ENCODE measurements around the gene GARIN5A.
A peak's percentile ranks its signal among the peaks of the same experiment; 100 is the strongest.

GARIN5A gene

DNA sequence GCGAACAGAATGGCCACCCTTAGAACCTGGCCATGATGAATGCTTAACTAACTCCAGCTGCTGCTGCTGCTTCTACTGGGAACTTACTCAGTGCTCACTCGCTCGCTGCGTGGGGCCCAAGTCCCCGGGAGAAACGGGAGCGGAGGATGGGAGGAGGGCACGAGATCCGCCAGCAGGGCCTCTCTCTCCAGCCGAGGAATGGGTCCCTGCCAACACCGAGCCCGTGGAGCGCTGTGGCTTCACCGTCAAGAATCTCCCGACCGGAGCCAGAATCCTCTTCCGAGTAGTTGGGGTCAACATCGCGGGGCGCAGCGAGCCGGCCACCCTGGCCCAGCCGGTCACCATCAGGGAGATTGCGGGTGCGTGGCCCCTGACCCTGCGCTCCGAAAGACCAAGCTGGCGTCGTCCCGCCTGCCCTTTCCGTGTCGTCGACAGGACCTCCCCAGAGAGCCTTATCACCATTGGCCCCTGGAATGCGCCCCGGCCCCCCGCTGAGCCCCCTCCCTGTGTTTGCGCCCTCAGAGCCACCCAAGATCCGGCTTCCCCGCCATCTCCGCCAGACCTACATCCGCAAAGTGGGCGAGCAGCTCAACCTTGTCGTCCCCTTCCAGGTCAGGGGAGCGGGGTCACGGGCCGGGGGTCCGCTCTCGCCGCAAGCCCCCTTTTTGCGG, 18.1 kb downstream of the GARIN5A start:
- H3K9ac ChIP-seq = no peak overlapping the region
- H3K27me3 ChIP-seq = no peaks in the 10 kb centered on the region
- no peak overlapping the region for H3K27ac ChIP-seq
- no peak for TF ChIP-seq Cebpa-rat (IDR thresholded peaks at IDR 0.05)
- H4K20me1 ChIP-seq = no peaks in the 10 kb centered on the region
- H3K4me3 ChIP-seq = no peak overlapping the region
- H3K36me3 ChIP-seq = no peaks in the 10 kb centered on the region
- peaks cover 14 to 25% (median 23%) of the 10 kb centered on the region in 10 experiments for H3K4me1 ChIP-seq
- no peaks in the 10 kb centered on the region; a peak in 1 of 22 replicates for H3K9me3 ChIP-seq (replicated peaks in 1 of 11)
- no peak overlapping the region for H3K4me2 ChIP-seq

- no peak overlapping the region for H3K27ac ChIP-seq
- no peak for TF ChIP-seq Cebpa-rat (IDR thresholded peaks at IDR 0.05)
Measured at GRCh38 chr19:50457300-50457699, 19.3 kb downstream of the GARIN5A start.

GRCh38 chr19:50455992-50456391, 20.7 kb downstream of the GARIN5A start:
- H3K27me3 ChIP-seq = no peaks in the 10 kb centered on the region
- no peak overlapping the region for H3K4me3 ChIP-seq

More at GRCh38 chr19:50457300-50457699, 19.3 kb downstream of the GARIN5A start:
- H3K4me3 ChIP-seq = no peak overlapping the region
- peaks cover 14 to 25% (median 23%) of the 10 kb centered on the region in 10 experiments for H3K4me1 ChIP-seq
- H3K36me3 ChIP-seq = no peaks in the 10 kb centered on the region
- H4K20me1 ChIP-seq = no peaks in the 10 kb centered on the region; a peak in 1 of 22 replicates
- no peak overlapping the region for H3K4me2 ChIP-seq
- H3K9me3 ChIP-seq (replicated peaks in 1 of 11) = no peaks in the 10 kb centered on the region; a peak in 1 of 22 replicates
- no peaks in the 10 kb centered on the region for H3K27me3 ChIP-seq
- H3K9ac ChIP-seq = no peak overlapping the region

GRCh38 chr19:50453243-50453642, 23.4 kb downstream of the GARIN5A start:
- Histone ChIP-seq H3K27me3 (no peaks in the 10 kb centered on the region), H3K36me3 (no peaks in the 10 kb centered on the region), H3K9ac (no peak overlapping the region), H3K27ac (no peak overlapping the region), H3K9me3 (replicated peaks in 1 of 11) (peaks cover 0 to 2% (median 0%) of the 10 kb centered on the region in 11 experiments; a peak in 5 of 22 replicates), H4K20me1 (no peaks in the 10 kb centered on the region; a peak in 1 of 22 replicates), H3K4me3 (no peak overlapping the region), H3K4me1 (peaks cover 0 to 8% (median 6%) of the 10 kb centered on the region in 10 experiments; a peak in 8 of 20 replicates), H3K4me2 (no peak overlapping the region)
- no peak for TF ChIP-seq Cebpa-rat (IDR thresholded peaks at IDR 0.05)

More at GRCh38 chr19:50455992-50456391, 20.7 kb downstream of the GARIN5A start:
- H3K4me1 ChIP-seq = peaks cover 13 to 17% (median 16%) of the 10 kb centered on the region in 10 experiments
- H3K4me2 ChIP-seq = no peak overlapping the region
- H3K27ac ChIP-seq = no peak overlapping the region
- H3K36me3 ChIP-seq = no peaks in the 10 kb centered on the region
- H3K9me3 ChIP-seq (replicated peaks in 1 of 11) = no peaks in the 10 kb centered on the region; a peak in 1 of 22 replicates
- H3K9ac ChIP-seq = no peak overlapping the region
- no peaks in the 10 kb centered on the region; a peak in 1 of 22 replicates for H4K20me1 ChIP-seq
- no peak for TF ChIP-seq Cebpa-rat (IDR thresholded peaks at IDR 0.05)

- H3K27ac ChIP-seq = no peak overlapping the region
- H4K20me1 ChIP-seq = no peaks in the 10 kb centered on the region; a peak in 1 of 22 replicates
- H3K9me3 ChIP-seq (replicated peaks in 1 of 11) = peaks cover 0 to 12% (median 0%) of the 10 kb centered on the region in 11 experiments; a peak in 6 of 22 replicates
- peak overlapping the region in 4 of 11 experiments; percentile 13 to 27 (median 18); a peak in 1 of 22 replicates for H3K4me2 ChIP-seq
- H3K4me1 ChIP-seq = peaks cover 0 to 8% (median 6%) of the 10 kb centered on the region in 10 experiments; a peak in 8 of 20 replicates
- H3K36me3 ChIP-seq = no peaks in the 10 kb centered on the region
- H3K9ac ChIP-seq = no peak overlapping the region
- H3K27me3 ChIP-seq = no peaks in the 10 kb centered on the region
- TF ChIP-seq Cebpa-rat (IDR thresholded peaks at IDR 0.05) = no peak
- H3K4me3 ChIP-seq = no peak overlapping the region
Measured at GRCh38 chr19:50451223-50451534, 25.5 kb downstream of the GARIN5A start.

- H3K4me2 ChIP-seq = peak overlapping the region in 4 of 11 experiments; percentile 13 to 27 (median 18); a peak in 2 of 22 replicates
- peaks cover 0 to 8% (median 6%) of the 10 kb centered on the region in 10 experiments; a peak in 8 of 20 replicates for H3K4me1 ChIP-seq
- no peaks in the 10 kb centered on the region for H3K36me3 ChIP-seq
- H3K9me3 ChIP-seq (replicated peaks in 1 of 11) = peaks cover 0 to 12% (median 0%) of the 10 kb centered on the region in 11 experiments; a peak in 6 of 22 replicates
- H3K4me3 ChIP-seq = no peak overlapping the region
- H3K9ac ChIP-seq = no peak overlapping the region
- no peak for TF ChIP-seq Cebpa-rat (IDR thresholded peaks at IDR 0.05)
- no peaks in the 10 kb centered on the region for H3K27me3 ChIP-seq
- H3K27ac ChIP-seq = no peak overlapping the region
- no peaks in the 10 kb centered on the region; a peak in 1 of 22 replicates for H4K20me1 ChIP-seq
Measured at GRCh38 chr19:50450369-50451222, 26.1 kb downstream of the GARIN5A start.

- H3K4me1 ChIP-seq = peaks cover 0 to 8% (median 6%) of the 10 kb centered on the region in 10 experiments; a peak in 8 of 20 replicates
- no peak overlapping the region for H3K4me3 ChIP-seq
- no peak overlapping the region for H3K4me2 ChIP-seq
- H3K27ac ChIP-seq = no peak overlapping the region
- no peak overlapping the region for H3K9ac ChIP-seq
- no peaks in the 10 kb centered on the region for H3K36me3 ChIP-seq
- no peak for TF ChIP-seq Cebpa-rat (IDR thresholded peaks at IDR 0.05)
- no peaks in the 10 kb centered on the region for H3K27me3 ChIP-seq
- H3K9me3 ChIP-seq (replicated peaks in 1 of 11) = peaks cover 0 to 12% (median 0%) of the 10 kb centered on the region in 11 experiments; a peak in 6 of 22 replicates
- H4K20me1 ChIP-seq = no peaks in the 10 kb centered on the region; a peak in 1 of 22 replicates
Measured at GRCh38 chr19:50449236-50449899, 27.3 kb downstream of the GARIN5A start.

DNA sequence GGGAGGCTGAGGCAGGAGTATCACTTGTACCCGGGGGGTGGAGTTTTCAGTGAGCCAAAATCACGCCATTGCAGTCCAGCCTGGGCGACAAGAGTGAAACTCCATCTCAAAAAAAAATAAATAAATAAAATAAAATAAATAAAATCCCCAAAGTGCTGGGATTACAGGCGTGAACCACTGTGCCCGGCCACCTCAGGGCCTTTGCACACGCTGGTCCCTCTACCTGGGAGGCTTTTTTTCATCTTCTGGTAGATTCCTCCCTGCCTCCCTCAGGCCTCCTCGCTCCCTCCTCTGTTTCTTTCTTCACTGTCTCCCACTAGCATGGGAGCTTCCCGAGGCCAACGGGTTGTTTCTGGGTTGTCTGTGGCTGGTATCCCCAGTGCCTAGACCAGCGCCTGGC, 28.9 kb downstream of the GARIN5A start:
- Histone ChIP-seq H3K36me3 (no peaks in the 10 kb centered on the region), H3K4me1 (peaks cover 0 to 8% (median 6%) of the 10 kb centered on the region in 10 experiments; a peak in 8 of 20 replicates), H3K9ac (no peak overlapping the region), H3K27ac (no peak overlapping the region), H4K20me1 (no peaks in the 10 kb centered on the region; a peak in 1 of 22 replicates), H3K27me3 (no peaks in the 10 kb centered on the region), H3K4me2 (no peak overlapping the region), H3K9me3 (replicated peaks in 1 of 11) (peaks cover 0 to 12% (median 0%) of the 10 kb centered on the region in 11 experiments; a peak in 6 of 22 replicates), H3K4me3 (no peak overlapping the region)
- no peak for TF ChIP-seq Cebpa-rat (IDR thresholded peaks at IDR 0.05)

Data from BLaER1 treated with 17β-estradiol and CSF1 and Interleukin-3, amounts not matched to agents 10 nM and 100 nM (cell line).